Measurements from ENCODE around the gene HLA-DPA1.

HLA-DPA1 gene

DNA sequence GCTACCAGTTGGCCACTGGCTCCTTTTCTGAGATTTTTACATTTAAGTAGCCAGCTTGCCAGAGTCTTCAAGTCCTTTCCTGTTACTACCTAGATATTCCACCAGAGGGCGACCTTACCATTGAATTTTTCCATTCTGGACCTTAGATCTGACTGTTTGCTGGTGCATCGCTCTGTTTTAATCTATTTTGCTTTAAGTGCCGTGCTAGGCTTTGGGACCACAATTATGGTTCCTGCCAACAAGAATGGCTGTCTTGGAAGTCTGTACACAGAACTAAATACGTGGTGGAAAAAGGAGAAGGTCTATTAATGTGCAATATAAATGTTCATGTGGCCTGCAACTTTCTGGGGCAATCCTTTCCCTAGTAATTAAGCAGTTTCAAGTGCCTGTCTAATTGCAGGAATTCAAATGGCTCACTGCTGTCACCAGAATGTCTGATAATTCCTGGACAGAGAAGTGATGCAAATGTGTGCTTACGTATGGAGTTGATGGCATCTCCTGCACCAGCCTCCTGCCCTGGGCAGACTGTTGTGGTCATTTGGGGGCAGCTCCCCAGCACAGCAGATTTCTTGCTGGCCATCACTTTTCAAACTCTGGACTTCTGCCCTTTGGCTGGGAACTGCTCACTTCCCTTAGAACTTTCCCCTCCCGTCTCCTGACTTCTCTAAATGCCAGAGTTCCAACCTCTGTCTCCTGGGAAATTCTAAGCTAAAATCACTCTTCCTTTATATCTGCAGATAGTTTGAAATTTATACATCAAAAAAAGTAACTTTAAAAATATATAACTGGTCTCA lies 58.4 kb downstream of the HLA-DPA1 start:
- peak; percentile 54 for DNase-seq
